ENCODE data around the gene POLD1.

GRCh38 chr19:50466706-50467039, 82.5 kb downstream of the POLD1 start:
- TF ChIP-seq POLR2A (IDR thresholded peaks at IDR 0.05) (no peak), CTCF (IDR thresholded peaks at IDR 0.05) (no peak)

Data from esophagus squamous epithelium (tissue), 4 donors.